GM19438 (cell line): ENCODE measurements around the gene ABCA7.

Source experiments
- ATAC-seq: cut with Tn5 transposase; IDR thresholded peaks from one replicate; pipeline ENCODE4 v1.9.1; 2021; ENCODE audit warnings: low read depth; ENCODE audit not compliant: unreplicated experiment

ABCA7 gene

GRCh38 chr19:1039646-1040475 lies at the start of gene ABCA7:
Gene ABCA7 (plus strand): TSS chr19:1040107. CDS start chr19:1041362, 1,255 bp downstream.
- ATAC-seq = peak; percentile 59

DNA sequence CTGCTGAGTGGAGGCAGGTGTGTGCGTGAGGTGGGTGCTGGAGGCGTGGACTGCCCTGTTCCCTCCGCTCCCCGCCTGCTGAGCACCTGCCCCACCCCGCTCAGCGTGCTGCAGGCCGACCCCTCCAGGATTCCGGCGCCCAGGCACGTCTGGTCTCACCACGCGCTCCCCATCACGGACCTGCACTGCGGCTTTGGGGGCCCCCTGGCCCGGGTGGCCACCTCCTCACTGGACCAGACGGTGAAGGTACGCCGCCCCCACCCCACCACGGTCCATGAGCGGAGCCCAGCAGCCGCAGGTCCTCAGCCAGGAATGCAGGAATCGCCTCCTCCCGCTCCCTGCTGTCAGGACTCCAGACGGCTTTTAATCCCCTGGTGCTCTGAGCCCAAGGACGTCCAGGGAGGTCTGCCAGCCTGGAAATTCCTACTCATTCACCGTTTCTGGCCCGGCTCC lies 49.8 kb upstream of the ABCA7 start:
- ATAC-seq = no peak

- ATAC-seq = no peak
These were observed 49.2 kb upstream of the ABCA7 start for GRCh38 chr19:990746-991145.

DNA sequence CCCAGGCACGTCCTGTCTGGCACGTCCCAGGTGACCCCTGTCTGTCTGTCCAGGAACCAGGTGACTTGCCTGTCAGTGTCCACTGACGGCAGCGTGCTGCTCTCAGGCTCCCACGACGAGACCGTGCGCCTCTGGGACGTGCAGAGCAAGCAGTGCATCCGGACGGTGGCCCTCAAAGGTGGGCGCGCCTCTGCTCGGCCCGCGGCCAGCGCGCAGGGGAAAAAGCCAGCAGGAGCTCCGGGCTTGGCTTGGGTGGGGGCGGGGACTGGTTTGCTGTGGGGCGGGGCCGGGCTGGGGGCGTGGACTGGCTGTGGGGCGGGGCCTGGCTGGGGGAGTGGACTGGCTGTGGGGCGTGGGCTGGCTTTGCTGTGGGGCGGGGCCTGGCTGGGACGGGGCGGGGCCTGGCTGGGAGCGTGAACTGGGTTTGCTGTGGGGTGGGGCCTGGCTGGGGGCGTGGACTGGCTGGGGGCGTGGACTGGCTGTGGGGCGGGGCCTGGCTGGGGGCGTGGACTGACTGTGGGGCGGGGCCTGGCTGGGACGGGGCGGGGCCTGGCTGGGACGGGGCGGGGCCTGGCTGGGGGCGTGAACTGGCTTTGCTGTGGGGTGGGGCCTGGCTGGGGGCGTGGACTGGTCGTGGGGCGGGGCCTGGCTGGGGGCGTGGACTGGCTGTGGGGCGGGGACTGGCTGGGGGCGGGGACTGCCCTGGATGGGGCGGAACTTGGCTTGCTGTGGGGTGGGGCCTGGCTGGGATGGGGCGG lies 48.6 kb upstream of the ABCA7 start:
- ATAC-seq = no peak

DNA sequence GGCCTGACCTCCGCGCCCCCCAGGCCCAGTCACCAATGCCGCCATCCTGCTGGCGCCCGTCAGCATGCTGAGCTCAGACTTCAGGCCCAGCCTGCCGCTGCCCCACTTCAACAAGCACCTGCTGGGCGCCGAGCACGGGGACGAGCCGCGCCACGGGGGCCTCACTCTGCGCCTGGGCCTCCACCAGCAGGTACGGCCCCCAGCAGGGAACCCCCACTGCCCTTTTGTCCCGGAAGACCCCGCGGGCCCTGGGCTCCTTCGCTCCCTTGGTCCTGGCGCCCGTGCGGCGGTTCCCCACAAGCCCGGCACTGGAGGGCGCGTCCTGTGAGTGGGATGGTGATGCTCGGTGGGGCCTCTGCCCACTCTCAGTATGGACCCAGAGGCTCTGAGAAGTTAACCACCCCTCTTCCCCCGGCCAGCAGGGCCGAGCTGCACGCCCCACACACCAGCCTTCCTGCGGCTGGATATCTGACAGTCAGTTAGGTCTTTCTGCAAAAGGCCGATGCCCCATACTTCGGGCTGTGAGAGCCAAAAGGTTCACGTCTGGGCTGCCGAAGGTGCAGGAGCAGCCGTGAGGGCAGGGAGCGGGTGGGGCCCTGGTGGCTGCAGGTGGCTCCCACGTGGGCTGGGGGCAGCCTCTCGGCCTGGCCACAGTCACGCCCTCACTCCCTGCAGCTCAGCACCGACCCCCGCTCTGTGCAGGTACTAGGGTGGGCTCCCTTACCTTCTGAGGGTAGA lies 47.8 kb upstream of the ABCA7 start:
- no peak for ATAC-seq

- no peak for ATAC-seq
These were observed 47.2 kb upstream of the ABCA7 start for GRCh38 chr19:992670-993055.

GRCh38 chr19:993361-993830 lies 46.5 kb upstream of the ABCA7 start:
- no peak for ATAC-seq

GRCh38 chr19:993831-994393 lies 46.0 kb upstream of the ABCA7 start:
- ATAC-seq = no peak

DNA sequence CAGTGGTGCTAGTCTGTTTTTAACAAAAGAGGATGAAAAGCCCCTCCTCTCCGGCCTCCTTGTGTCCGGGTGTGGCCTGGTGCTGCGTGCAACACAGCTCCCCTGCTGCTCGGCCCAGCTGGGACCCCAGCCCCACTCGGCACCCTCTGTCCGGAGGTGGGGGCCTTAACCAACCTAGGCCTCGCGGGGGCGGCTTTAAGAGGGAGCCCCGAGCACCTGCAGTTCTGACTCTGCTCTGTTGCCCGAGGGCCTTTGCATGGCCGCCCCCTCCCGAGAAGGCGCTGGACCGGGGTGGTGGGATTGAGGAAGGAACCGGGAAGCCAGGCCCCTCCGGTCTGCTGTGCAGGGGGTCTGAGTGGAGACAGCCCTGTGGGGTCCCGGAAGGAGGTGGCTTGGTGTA lies 45.4 kb upstream of the ABCA7 start:
- ATAC-seq = no peak

DNA sequence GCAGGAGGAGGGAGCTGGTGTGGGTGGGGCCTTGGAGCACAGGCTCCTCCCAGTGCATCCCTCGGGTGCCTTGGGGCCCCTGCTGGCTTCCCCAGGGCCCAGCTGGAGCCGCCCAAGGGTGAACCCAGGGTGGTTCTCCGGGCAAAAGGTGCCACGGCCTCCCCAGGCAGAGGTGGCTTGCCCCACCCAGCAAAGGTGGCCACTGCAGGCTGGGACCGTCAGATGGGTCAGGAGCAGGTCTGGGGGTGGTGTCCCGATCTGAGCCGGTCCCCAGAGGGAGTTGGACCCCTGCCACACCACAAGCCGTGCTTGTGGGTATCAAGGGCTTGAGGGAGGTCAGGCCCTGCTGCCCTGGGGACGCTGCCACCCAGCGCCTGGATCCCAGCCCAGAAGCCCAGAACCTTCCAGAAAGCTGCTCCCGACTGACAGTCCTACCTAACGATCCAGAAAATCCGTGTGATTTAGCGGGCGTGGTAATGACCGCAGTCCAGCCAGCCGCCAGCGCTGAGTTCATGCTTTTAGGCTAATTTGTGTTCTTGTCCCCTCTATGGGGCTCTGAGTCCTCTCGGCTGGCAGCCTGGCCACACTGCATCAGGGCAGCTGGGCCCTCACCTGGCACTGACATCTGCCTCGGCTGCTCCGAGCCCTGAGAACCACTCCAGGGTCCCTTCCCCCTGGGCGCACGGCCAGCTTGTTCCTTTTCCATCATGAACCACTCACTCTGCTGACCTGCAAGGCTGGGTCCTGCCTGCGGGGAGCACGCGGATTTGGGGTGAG lies 44.7 kb upstream of the ABCA7 start:
- ATAC-seq = no peak

DNA sequence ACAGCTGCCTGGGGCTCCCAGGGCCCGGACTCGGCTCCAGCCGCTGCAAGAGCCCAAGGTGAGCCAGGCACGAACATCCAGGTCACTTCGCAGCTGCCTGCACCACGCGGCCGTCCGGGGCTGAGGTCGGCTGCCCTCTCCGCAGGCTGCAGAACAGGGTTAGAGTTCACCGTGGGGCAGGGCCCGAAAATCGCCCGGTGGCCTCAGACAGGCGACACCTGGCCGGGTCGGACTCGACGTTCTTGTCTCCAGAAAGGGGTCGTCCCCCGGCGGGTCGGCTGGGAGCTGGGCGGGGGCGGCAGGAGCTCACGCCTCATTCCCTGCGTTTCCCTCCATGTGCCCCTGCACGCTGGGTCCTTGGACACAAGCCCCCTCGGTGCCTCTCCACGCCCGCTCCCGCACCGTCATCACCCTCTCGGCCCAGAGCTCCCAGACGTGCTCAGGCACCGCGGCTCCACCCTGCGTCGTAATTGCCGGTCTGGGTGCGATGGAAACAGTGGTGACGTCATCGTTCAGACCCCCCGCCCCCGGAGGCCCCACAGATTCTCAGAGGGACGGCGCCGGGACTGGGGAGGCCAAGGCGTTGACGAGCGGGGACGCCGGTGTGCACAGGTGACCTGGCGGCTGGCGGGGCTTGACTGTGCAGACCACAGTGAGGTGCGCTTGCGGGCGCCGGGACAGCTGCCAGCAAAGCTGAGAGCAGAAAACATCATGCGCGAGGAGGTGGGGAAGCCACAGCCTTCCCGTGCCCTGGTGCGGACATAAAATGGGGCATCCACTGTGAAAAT lies 43.7 kb upstream of the ABCA7 start:
- ATAC-seq = no peak

GRCh38 chr19:998064-998463 lies 41.8 kb upstream of the ABCA7 start:
- no peak for ATAC-seq

DNA sequence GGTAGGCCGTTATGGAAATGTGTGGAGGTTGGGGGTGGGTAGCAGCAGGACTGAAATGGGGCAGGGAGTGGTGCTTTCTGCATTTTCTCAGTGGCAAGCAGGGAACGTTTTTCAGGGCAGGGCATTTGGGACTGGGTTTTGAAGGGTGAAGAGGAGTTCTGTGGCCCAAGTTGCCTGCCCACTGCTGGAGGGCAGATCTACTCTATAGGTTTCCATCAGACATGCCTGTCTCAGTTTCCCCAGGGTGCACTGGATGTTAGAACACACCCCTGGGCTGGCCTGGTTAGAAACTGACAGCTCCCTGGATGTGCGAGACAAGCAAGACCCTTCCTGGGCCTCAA lies 40.6 kb upstream of the ABCA7 start:
- ATAC-seq = no peak

- no peak for ATAC-seq
These were observed 39.8 kb upstream of the ABCA7 start, which contains the start of gene GRIN3B for GRCh38 chr19:1000095-1000494. Gene GRIN3B (plus strand): TSS chr19:1000419. CDS start chr19:1000438, 19 bp downstream.

GRCh38 chr19:1000591-1001537 lies 39.0 kb upstream of the ABCA7 start:
- no peak for ATAC-seq

DNA sequence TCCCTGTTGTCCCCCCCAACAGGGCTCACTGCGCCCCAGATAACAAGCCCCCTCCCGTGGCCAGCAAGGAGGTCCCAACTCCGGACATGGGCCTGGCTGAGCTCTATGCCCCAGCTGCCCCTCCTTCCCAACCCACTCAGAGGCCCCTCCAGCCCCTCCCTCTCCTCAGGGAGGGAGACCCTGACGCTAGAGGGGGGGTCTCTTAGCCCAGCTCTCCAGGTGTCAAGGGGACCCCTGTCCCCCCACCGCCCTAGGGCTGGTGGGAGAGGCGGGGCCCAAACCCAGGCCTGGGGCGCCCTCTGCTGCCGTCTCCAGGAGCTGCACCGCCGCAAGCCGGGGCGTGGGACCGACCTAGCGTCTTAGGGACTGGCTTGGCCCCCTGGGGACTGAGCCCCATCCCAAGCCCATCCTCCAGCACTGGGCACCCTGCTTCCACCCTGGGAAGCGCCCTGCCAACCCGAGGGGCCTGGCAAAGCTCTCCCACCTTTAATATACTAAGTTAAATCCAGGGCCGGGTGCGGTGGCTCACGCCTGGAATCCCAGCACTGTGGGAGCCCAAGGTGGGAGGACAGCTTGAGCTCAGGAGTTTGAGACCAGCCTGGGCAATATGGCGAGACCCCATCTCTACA lies 38.3 kb upstream of the ABCA7 start:
- no peak for ATAC-seq

DNA sequence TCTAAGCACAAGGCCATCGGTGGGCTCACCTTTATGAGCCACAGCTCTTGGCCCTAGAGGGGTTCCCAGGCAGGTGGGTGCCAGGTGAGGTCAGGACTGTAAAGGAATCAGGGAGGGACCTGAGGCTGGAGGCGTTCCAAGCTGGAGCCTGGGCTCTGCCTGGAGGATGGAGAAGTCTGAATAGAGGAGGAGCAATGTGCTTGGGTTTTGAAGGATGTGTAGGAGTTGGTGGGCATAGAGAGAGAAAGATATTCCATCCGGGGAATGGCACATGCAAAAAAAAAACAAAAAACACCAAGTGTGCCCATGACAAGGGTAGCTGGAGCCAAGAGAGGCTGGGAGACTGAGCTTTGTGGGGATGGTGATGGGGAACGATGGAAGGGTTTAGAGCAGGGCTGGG lies 37.3 kb upstream of the ABCA7 start:
- ATAC-seq = no peak

GRCh38 chr19:1003283-1003682 lies 36.6 kb upstream of the ABCA7 start:
- ATAC-seq = no peak
